Right ventricle myocardium superior (tissue), 1 donor: ENCODE measurements around the gene PRDM12. TPM values are rescaled to one million over a fixed set of nuclear protein-coding genes. Genes with fewer than 3 reads are reported as not detected.
"Not testable (repeated sequence)": the region's sequence is repeated elsewhere in the genome, so short reads cannot be mapped to it uniquely, and the experiment has no call there.

Source experiments
- ATAC-seq: fragments of 200-7000 bp; cut with Tn5 transposase; one replicate; pipeline ENCODE4 v1.9.1; 2020; ENCODE audit warnings: mild to moderate bottlenecking; ENCODE audit not compliant: poor library complexity
- DNase-seq: peaks from one replicate; pipeline ENCODE4 v3.0.0-alpha.2; 2020
- intact Hi-C: fragments of 100-400 bp; cut with DNase I; formaldehyde crosslinking; loops from one replicate; pipeline ENCODE4 v1.11.2; 2022
- total RNA-seq: library from RNA; stranded (reverse); fragmentation: NEBNext Ultra II Directional; extraction: Animal tissue kit (Norgen Biotek cat#: 25700); gene quantifications from one replicate; pipeline ENCODE4 v1.2.1, GENCODE V29; 2021
- donor health status: DM: no; HTN: yes; CAD: no; lungs with severe emphysema.

PRDM12 gene
- total RNA-seq, 1 donor from 2014 or later, result not detected

DNA sequence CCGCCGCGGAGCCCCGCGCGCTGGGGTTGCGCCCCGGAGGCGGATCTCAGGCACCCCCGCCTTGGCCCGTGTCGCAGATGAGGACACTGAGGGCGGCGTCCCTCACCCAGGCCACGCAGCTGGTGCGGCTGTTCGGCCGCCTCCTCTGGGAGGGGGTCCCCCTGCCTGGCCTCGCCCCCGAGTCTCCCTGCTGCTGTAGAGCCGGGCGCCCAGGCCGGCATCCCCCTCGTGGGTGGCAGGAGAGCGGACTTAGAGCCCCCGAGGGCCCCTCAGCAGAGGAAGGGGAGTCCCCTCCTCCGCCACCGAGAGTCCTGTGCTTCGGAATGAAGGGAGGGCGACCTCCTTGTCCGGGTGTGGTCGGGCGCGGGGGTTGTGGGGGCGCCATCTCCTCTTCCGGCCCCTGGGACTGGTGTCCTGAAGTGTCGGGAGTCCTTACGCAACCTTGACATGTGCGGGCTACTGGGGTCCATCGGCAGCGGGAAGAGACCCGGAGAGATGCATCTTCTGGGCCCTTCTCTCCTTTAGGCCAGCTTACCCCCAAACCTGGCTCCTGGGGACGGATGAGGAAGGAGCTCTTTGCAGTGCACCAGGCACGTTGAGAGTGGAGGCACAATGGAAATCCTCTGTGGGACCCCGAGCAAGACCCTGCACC is 17.5 kb downstream of the PRDM12 start:
- intact Hi-C loops, result no loop called here
- ATAC-seq (peak; percentile 23), DNase-seq (no peak)

DNA sequence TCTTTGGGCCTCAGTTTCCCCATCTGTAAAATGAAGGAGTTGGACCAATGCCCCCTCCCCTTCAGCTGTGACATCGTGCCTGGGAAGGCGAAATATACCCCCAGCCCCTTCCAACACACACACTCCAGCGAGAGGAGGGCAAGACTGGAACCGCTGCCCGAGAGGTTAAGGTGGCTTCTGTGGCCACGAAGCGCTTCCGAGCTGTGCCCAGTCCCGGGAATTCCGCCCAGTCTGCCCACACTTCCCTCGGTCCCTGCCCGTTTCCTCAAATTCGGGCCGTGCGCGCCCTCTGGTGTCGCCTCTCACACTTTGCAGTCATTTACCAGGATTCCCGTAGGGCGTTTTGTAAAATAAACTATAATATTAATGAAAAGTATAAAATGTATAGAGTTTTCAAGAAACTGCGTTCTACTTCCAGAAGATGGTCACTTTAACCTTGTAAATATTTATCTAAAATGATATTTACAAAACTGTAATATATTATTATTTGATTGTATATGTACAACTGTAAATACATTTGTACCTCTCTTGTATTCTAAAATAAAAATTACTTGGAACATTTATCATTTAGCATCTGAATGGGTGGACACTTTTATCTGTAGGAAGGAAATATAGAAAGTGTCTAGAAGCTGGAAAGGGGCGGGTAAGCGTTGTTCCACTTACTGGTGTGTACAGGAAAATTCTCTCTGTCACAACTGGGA is 18.2 kb downstream of the PRDM12 start:
- ATAC-seq, result peak; percentile 85
- intact Hi-C loops, result loop anchor here (1.0 kb wide), 1 partner anchor 221 kb away; no protein-coding TSS in a partner anchor
- peak; percentile 86 for DNase-seq

DNA sequence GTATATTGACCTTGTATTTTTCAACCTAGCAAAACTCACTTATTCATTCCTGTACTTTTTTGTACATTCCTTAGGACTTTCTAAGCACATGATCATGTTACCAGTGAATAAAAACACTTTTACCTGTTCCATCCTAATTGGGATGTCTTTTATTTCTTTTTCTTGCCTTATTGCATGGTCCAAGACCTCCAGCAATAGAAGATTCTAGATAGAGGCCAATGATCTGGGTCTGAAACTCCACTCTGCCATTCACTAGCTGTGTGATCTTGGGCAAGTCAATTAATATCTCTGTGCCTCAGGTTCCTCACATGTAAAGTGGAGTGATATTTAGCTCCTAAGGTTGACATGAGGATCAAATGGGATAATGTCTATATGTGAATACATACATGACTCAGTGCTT is 20.7 kb downstream of the PRDM12 start:
- DNase-seq (no peak), ATAC-seq (no peak)
- intact Hi-C loops, result no loop called here

DNA sequence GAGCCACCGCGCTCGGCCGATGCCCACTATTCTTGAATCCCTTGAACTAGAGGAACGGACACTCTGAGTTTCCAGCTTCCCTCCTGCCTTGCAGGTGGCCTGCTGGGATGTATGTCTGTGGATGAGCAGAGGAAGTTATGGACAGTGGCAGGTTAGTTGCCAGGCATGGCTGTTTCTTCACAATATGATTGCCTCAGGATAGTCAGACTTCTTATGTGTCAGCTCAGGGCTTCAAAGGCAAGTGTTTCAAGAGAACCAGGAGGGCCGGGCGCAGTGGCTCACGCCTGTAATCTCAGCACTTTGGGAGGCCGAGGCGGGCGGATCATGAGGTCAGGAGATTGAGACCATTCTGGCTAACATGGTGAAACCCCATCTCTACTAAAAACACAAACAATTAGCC is 21.6 kb downstream of the PRDM12 start:
- DNase-seq, ATAC-seq, intact Hi-C loops: not testable (repeated sequence)

DNA sequence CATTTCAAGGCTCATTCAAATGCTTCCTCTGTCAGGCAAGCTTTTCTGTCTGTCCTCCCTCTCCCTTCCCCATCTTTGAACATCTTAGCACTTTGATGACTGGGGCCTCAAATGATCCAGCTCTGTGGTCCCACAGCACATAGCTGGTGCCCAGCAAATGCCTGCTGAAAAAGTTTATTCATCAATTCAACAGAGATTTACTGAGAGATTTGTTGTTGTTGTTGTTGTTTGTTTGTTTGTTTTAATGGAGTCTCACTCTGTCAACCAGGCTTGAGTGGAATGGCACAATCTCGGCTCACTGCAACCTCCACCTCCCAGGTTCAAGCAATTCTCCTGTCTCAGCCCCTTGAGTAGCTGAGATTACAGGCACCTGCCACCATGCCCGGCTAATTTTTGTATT is 23.2 kb downstream of the PRDM12 start:
- intact Hi-C loops, result no loop called here
- ATAC-seq, result no peak
- DNase-seq, result no peak

DNA sequence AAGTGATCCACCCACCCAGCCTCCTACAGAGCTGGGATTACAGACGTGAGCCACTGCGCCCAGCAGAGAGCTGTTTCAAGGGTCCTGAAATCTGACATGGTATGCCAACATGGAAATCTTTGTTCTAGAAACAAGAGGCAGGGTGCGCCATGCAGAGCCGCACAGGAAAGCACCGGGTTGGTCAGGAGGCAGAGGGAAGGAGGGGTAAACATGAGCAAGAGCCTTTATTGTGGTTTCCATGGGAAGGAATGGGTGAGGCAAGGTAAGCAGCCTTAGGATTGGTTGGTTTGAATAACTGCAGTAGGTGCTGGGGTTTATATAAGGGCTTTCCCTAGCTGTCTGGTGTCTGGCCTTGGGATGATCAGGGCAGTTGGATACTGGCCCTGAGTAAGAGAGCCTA is 23.7 kb downstream of the PRDM12 start:
- intact Hi-C loops, result no loop called here
- ATAC-seq, result no peak
- DNase-seq, result no peak

DNA sequence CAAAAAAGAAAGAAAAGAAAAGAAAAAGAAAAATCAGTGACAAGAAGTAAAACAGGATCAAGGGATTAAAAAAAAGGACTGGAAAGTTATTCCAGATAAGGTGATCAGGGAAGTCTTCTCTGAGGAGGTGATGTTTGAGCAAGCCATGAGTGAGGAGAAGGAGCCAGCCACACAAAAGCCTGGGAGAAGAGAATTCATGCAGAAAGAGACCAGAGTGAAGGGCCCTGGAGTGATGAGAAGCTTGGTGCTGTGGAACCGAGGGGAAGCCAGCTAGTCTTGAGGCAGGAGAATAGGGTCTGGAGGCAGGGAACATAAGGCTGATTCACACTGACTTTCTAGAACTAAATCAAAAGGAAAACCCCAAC is 25.2 kb downstream of the PRDM12 start:
- ATAC-seq, result no peak
- intact Hi-C loops, result no loop called here

DNA sequence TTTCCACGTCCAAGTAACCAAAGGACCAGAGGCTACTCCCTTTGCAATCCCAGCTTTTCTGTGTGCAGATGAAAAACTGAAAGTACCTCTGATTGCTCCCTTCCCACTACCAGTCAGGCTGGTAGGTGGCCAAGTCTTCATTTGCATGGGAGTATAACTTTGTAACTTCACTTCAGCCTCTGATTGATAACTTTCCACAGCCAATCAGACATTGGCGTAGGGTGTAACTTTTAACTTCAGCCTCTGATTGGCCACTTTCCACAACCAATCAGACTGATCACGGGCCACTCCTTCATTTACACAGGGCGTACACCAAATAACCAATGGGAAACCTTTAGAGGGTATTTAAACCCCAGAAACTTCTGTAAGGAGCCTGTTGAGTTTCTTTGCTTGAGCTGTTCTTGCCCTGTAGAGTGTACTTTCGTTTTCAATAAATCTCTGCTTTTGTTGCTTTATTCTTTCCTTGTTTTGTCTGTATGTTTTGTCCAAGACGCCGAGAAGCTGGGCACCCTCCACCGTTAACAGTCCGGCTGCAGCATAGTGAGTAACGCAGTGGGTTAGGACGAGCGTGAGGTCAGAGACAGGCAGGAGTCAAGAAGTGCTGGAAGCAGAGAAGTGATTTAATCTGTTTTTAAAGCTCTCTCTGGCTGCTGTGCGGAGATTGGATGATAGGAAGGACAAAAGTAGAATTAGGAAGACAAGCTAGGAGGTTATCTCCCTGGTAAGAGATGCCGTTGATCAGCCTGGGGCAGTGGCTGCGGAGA is 25.7 kb downstream of the PRDM12 start:
- no peak for DNase-seq
- intact Hi-C loops, result no loop called here
- peak; percentile 45 for ATAC-seq

More for the DNA sequence above, 25.2 kb downstream of the PRDM12 start:
- DNase-seq, result no peak

DNA sequence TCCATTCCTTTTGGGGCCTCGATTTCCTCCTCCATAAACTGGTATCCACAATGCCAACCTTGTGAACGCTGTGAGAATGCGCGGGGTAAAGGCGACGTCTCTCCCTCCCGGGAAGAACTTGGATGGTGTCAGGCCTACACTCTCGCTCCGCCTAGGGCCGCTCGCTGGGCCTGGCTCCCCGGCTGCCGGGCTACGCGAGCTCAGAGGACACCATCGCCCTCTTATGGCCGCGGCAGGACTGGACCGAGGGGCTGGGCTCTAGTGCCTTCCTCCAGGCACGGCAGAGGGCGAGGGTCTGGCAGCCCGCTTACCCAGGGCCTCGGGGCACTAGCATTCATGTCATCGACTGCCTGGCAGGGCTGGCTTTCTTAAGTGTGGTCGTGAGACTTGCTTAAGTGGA is 27.9 kb downstream of the PRDM12 start:
- ATAC-seq (peak; percentile 34), DNase-seq (peak; percentile 52)
- intact Hi-C loops, result no loop called here

DNA sequence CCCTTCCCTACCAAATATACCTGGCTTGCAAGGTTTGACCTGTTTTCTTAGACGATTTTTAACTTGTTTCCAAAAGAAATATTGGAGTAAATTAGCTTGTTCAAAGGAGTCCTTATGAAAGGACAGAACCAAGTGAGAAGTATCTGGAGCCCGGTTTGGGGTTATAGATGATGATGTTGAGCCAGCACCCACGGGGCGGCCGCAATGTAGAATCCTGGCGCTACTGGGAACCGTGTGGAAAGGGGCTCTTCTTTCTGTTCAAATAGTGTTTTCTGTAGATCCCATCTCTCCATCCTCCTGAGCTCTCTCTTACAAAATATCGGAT is 28.7 kb downstream of the PRDM12 start:
- intact Hi-C loops, result no loop called here
- DNase-seq, result no peak
- ATAC-seq, result no peak

DNA sequence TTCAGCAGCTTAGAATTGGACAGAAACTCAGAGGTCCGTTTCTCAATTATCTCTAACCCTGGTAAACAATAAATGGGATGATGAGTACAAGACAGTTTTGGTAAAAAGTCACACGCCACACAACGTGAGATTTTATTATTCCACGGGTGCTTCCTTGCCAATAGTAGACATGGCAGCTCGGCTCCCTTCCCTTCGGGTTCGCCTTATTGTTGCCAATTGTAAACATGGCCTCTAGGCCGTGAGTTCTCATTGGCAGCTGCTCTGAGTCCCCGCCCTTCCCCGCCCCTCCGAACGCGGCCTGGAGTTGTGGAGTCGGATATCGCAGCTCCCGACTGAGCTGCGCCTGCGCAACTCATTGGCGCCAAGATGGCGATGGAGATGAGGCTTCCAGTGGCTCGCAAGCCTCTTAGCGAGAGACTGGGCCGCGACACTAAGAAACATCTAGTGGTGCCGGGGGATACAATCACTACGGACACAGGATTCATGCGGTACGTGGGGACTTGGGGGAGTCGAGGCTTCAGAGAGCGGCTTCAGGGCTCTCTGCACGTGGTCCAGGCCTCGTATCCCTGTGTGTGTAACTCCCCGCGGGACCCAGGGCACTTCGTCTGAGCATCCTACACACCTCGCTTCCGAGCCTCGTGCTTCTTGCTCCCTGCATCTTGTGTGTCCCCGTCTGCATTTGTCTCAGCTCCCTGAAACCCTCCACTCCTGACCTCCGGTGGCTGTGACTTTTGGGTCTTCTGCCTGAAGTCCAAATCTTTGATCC is 29.2 kb downstream of the PRDM12 start, which contains the start of gene EXOSC2:
Gene EXOSC2, plus strand, starts transcription at position 355 of the 766 bp plus-strand sequence. Its CDS starts 12 bp downstream, at position 367.
- ATAC-seq, result peak; percentile 97
- intact Hi-C loops, result no loop called here
- DNase-seq, result peak; percentile 99

DNA sequence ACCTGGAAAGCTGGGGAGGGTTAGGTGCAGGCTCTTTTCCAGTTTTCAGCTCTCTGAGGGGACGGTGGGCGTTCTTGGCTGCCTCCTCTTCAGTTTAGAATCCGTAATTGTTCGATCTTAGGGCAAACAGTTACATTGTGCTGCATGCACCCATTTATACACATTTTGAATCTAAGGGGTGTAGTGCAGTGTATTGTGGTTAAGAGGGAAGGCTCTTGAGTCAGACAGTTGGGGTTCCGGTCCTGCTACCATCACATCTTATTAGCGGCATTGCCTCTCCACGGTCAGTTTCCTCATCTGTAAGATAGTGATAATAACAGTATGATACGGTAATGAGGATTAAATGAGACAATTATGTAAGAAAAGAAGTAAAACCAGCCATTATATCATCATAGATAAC is 29.8 kb downstream of the PRDM12 start:
- intact Hi-C loops, result no loop called here
- DNase-seq, result no peak

DNA sequence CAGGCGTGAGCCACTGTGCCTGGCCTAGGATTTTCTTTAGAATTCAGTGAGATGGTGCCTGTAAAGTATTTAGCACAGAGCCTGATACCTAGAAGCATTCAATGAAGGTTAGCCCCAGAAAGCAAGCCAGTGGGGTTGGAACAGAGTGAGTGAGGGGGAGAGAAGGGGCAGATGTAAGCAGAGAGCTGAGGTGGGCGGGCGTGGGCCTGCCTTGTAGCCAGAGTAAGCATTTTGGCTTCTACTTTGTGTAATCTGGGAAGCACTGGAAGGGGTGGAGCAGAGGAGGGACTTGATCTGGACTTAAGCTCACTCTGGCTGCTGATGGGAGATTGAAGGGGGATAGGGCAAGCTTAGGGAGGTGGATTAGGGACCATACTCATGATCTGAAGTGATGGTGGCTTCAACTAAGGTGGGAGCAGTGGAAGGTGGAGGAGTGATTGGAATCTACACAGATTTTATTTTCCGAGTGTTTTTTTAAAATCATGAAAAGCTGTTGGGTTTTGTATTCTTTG is 31.8 kb downstream of the PRDM12 start:
- intact Hi-C loops, result no loop called here
- DNase-seq, result no peak
- no peak for ATAC-seq

More for the DNA sequence above, 29.8 kb downstream of the PRDM12 start:
- no peak for ATAC-seq

DNA sequence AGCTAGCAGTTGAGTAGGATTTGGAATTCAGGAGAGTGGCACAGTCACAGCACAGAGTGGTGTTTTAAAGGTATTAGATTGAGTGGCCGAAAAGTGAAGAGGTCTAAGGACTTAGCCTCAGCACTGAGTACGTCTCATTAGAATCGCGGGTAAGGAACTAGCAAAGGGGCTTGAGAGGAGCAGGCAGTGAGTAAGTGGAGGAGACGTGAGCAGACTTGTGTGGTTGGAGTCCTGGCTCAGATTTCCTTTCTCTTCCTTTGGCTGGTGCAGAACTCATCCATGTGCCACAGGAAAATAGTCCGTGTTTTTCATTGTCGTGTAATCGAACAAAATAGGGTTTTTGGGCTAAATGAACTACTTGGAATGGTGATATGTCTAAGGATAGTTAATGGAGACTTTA is 32.6 kb downstream of the PRDM12 start:
- ATAC-seq (no peak), DNase-seq (no peak)
- intact Hi-C loops, result no loop called here

DNA sequence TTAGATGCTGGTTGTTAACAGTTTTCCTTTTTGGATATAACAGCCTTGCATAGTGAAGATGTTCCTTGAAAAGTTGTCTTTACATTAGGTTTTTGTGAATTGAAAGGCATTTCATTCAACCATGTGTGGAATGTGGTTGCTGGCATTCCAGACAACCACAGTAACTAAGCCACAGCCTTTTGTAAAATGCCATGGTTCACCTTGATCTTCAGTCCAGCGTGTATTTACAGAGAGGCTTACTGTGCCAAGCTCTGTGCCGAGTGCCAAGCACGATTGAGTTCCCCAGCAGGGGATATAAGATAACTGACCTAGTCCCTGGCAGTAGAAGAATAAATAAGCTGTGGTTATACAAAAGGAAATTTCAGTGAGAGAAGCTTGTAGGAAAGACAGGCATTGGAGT is 34.1 kb downstream of the PRDM12 start:
- intact Hi-C loops, result no loop called here
- ATAC-seq (no peak), DNase-seq (no peak)

DNA sequence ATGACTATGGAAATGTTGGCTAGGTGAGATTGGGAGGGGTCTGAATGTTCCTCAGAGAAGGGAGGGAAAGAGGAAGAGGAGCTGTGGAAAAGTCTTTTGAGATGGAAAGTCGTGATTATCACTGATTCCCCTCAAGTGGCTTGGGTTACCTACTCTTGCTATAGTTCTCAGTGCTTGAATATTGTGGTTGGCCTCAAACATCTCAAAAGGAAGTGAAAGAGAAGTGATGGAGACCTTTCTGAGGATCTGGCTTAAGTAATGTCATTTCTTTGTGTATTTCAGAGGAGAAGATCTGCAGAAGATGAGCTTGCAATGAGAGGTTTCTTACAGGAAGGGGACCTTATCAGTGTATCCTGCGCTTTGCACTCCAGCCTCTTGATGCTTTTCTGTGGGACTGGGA is 34.7 kb downstream of the PRDM12 start:
- ATAC-seq (no peak), DNase-seq (no peak)
- intact Hi-C loops, result no loop called here

DNA sequence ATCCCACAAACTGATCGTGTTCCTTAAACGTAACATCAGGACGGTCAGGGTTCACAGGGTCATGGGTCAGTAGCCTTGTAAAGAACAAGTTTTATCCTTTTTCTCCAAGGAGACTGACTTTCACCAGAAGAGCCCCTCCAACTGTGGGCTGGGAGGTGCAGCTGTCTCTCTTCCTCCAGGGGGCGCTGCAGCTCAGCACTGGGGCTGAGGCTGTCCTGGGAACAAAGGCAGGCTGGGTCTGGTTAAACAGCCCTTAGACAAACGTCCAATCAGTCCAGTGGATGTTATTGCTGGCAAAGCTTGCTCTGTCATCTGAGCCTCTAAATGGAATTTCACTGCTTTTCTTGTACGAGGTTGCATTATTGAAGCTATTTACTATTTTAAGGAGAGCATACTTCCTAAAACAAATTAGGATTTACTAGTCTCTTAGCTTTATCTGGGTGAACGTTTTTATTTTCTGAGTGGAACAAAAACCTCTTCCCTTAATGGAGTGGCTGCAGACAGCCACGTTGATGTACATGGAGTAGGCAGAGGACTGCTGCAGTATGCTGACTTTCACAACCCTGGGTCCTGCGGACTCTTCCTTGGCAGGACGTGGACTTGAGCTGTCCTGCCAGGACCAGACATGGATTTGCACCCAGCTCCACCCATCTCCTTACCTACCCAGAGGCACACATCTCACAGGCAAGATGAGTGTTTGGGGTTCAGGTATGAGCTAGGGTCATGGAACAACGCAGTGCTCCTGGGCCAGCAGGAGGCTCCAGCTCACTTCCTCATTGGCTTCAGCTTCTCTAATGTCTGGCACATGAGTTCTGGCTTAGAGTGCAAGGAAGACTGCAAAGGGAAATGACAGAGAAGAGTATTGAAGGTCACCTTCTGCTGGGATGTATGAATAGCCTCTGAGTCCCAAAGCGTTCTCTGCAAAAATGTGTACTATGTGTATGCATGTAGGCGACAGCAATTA is 36.9 kb downstream of the PRDM12 start:
- intact Hi-C loops, result loop anchor here (5.0 to 10.0 kb wide), 2 partner anchors 296 to 343 kb away; no protein-coding TSS in a partner anchor
- DNase-seq, result peak; percentile 84
- ATAC-seq, result peak; percentile 96

DNA sequence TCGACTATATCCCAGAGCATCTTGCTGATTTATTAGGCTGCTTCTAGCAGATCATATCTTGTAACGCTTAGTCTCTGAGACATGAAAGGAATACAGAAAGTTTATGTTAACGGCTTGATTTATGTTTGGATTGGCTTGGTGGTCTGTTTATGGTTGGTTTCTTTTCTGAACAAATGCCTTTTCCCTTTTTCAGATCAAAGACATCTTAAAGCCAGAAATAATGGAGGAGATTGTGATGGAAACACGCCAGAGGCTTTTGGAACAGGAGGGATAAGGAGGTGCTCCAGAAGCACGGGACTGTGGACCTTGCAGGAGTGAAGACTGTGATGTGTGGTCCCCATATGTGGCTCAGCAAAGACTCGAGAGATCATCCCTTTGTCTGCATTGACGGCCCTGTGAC is 39.1 kb downstream of the PRDM12 start:
- DNase-seq (no peak), ATAC-seq (no peak)
- intact Hi-C loops, result loop anchor here (5.0 to 10.0 kb wide), 2 partner anchors 294 to 341 kb away; no protein-coding TSS in a partner anchor
